HFFc6 (cell line): ENCODE measurements around the gene SNX19. TPM values are rescaled to one million over a fixed set of nuclear protein-coding genes. Genes with fewer than 3 reads are reported as not detected.

Experiments
- DNase-seq: peaks from one replicate; pipeline ENCODE4 v3.0.0-alpha.2; 2018
- H3K27ac Mint-ChIP-seq: 2 replicates; pipeline ENCODE4 v1.8.0; 2020; ENCODE audit warnings: mild to moderate bottlenecking, mixed read lengths
- H3K27me3 Mint-ChIP-seq: 2 replicates; pipeline ENCODE4 v1.8.0; 2021; ENCODE audit warnings: mild to moderate bottlenecking, moderate library complexity, mixed read lengths; ENCODE audit not compliant: insufficient read depth
- H3K36me3 Mint-ChIP-seq: 2 replicates; pipeline ENCODE4 v1.8.0; 2021; ENCODE audit warnings: low read depth, mixed read lengths
- H3K4me1 Mint-ChIP-seq: 2 replicates; pipeline ENCODE4 v1.8.0; 2020; ENCODE audit warnings: low read depth, mixed read lengths
- H3K4me3 Mint-ChIP-seq: 2 replicates; pipeline ENCODE4 v1.8.0; 2020; ENCODE audit warnings: mild to moderate bottlenecking, moderate library complexity, mixed read lengths
- H3K9me3 Mint-ChIP-seq: 2 replicates; pipeline ENCODE4 v1.8.0; 2020; ENCODE audit warnings: mild to moderate bottlenecking, mixed read lengths
- total RNA-seq, 6 experiments: library from RNA; stranded (reverse); fragmentation: NEBNext Ultra II Directional; extraction: Animal tissue kit (Norgen Biotek cat#: 25700); gene quantifications; 2 replicates in 1 of 6; 3 replicates in 5 of 6; pipeline ENCODE4 v1.2.3, GENCODE V29; 2021
- TF ChIP-seq, protein P1 (sequence below): fragments of 200-600 bp; sonication (generic); IDR thresholded peaks from 2 replicates; pipeline ENCODE4 v1.5.0; 2021; ENCODE audit warnings: antibody characterized with exemption, mild to moderate bottlenecking

SNX19 gene
- total RNA-seq, 6 experiments from 2014 or later, result 44.2 to 56.7 (median 50.2) TPM

DNA sequence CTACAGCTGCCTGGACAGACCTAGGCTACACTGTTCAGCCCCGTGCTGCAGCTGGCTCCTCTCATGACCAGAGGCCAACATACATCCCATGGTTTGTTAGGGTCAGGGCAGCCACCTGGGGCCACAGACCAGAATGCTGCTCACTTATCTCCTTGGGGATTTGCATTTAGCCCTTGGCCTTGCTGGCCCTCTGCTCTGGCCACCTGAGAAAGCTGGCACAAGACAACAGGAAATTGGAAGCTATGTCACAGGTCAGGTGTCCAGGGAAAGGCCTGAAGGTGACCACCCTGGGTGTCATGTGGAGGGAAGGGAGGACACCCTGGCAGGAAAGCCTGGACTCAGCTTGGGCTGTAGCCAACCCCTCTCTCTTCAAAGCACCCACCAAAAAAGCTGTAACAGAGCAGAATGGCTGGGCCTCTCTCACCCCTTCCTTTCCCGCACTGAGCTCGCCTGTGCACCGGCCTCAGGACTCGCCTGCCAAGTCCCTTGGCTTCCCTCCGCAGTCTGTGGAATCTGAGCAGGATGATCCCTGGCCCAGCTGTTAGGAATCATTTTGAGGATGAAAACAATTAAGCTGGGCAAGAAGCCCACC is 86.3 kb downstream of the SNX19 start:
- H3K36me3 Mint-ChIP-seq, result no peaks in the 10 kb centered on the region
- H3K27ac Mint-ChIP-seq, result no peak overlapping the region
- H3K27me3 Mint-ChIP-seq, result peaks cover 9% of the 10 kb centered on the region
- H3K9me3 Mint-ChIP-seq, result no peaks in the 10 kb centered on the region
- H3K4me1 Mint-ChIP-seq, result peaks cover 50% of the 10 kb centered on the region
- TF ChIP-seq, protein P1, sequence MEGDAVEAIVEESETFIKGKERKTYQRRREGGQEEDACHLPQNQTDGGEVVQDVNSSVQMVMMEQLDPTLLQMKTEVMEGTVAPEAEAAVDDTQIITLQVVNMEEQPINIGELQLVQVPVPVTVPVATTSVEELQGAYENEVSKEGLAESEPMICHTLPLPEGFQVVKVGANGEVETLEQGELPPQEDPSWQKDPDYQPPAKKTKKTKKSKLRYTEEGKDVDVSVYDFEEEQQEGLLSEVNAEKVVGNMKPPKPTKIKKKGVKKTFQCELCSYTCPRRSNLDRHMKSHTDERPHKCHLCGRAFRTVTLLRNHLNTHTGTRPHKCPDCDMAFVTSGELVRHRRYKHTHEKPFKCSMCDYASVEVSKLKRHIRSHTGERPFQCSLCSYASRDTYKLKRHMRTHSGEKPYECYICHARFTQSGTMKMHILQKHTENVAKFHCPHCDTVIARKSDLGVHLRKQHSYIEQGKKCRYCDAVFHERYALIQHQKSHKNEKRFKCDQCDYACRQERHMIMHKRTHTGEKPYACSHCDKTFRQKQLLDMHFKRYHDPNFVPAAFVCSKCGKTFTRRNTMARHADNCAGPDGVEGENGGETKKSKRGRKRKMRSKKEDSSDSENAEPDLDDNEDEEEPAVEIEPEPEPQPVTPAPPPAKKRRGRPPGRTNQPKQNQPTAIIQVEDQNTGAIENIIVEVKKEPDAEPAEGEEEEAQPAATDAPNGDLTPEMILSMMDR, result no peak
- no peak for DNase-seq
- H3K4me3 Mint-ChIP-seq, result no peak overlapping the region

DNA sequence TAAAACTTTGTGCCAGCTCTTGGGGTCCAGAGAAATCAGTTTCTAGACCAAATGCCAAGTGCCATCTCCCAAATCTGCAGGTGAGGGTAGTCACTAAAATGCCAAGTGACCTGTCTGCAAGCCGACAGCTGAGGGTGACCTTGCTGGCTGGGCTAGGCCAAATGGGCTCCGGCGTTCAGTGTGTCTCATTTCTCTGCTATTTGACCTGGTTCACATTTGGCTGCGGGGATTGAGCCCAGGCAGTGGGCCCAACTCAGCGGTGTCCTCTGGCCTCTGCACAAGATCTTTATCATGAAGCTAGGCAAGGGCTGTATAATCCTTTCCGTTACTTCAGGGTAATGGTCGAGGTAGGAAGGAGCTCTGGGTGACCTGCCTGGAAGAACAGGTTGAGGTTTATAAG is 87.5 kb downstream of the SNX19 start:
- Mint-ChIP-seq H3K4me1 (peaks cover 50% of the 10 kb centered on the region), H3K9me3 (no peaks in the 10 kb centered on the region), H3K36me3 (no peaks in the 10 kb centered on the region), H3K27me3 (peaks cover 13% of the 10 kb centered on the region), H3K4me3 (no peak overlapping the region), H3K27ac (peak overlapping the region; percentile 4; the same call in 1 of the 2 replicates)
- TF ChIP-seq, protein P1, result no peak
- DNase-seq, result no peak

DNA sequence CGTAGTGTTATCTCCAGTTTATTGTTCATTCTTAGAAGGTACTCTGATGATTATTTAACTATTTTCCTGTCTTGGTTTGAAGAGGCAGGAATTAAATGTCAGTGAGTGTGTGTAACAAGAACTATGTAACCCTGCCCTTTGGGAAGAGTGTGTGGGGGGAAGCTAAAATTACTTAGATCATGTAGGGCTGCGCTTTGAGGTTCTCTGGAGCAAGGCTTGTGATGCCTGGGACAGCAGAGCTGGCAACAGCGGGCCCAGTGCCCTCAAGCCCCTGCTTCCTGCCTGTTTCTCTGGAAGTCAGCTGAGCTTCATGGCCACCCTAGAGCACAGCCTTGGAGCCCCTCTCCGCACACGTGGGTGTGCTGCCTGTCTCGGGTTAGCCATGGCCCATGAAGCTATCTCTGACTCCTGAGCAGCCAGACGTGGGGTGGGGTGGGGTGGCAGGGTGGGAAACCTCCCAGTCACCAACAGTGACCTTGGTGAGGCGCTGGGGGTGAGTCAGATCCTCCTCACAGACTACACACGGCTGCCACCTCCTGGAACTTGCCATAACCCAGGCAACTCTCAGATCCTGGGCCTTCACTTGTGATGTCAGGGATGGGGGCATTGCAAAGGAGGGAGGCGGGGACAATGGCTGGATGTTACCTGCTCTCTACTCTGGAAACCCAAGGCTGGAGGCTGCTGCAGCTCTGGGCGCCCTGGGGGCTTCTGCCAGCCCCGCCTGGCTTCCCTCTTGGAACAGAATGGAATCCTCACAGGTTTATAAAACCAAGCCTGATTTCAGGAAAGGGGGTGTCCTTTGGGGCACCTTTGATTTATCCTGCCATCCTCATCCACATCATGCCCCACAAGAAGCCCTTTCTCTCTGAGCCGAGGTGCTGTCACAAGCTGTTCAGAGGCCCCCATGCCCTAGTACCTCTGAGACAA is 88.6 kb downstream of the SNX19 start:
- Mint-ChIP-seq H3K27me3 (peaks cover 13% of the 10 kb centered on the region), H3K36me3 (no peaks in the 10 kb centered on the region), H3K27ac (peak overlapping the region; percentile 66), H3K9me3 (no peaks in the 10 kb centered on the region), H3K4me1 (peaks cover 41% of the 10 kb centered on the region), H3K4me3 (no peak overlapping the region)
- TF ChIP-seq, protein P1, result peak; percentile 82
- peak; percentile 72 for DNase-seq

DNA sequence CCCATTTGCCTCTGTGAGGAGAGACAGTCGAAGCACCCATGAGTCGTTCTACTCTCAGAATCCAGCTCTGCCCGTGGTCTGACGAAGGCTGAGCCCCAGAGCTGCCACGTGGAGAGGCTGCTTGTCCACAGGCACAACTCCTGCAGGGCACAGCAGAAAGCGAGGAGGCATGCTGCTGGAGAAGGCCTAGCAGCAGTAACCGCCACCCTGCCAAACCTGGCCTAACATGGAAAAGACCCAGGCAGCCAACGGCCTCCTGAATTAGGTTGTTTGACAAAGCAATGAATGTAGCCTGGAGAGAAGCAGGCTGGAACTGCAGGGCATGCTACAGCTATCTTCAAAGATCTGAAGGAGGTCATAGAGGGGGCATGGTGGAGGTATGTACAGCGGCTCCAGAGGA is 89.7 kb downstream of the SNX19 start:
- Mint-ChIP-seq H3K36me3 (no peaks in the 10 kb centered on the region), H3K27ac (no peak overlapping the region), H3K9me3 (no peaks in the 10 kb centered on the region), H3K4me3 (no peak overlapping the region), H3K27me3 (peaks cover 15% of the 10 kb centered on the region), H3K4me1 (peaks cover 31% of the 10 kb centered on the region)
- DNase-seq, result no peak
- TF ChIP-seq, protein P1, result no peak

DNA sequence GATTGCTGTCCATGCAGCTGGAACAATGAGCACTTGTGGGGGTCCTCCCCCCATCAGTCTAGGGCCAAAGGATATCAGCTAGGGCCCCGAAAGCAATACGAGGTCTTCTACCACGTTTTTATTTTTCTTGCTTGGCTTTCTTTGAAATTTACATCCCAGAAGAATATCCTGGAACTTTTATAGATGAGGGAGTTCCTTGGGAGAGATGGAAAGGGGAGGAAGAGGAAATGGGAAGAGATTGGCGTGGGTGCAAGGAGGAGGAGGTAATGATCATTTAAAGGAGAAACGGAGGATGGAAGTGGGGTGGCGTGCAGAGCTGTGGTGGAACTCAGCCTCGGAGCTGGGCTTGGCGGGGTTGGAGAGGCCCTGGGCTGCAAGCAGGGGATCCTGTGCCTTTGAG is 90.3 kb downstream of the SNX19 start:
- Mint-ChIP-seq H3K9me3 (no peaks in the 10 kb centered on the region), H3K27ac (no peak overlapping the region), H3K4me1 (peaks cover 31% of the 10 kb centered on the region), H3K36me3 (no peaks in the 10 kb centered on the region), H3K4me3 (no peak overlapping the region), H3K27me3 (peaks cover 17% of the 10 kb centered on the region)
- no peak for DNase-seq
- TF ChIP-seq, protein P1, result no peak
